Erythroblast (primary cell): Measurements from ENCODE around the gene KIAA1671.

Source experiments
- GATA1 ChIP-seq: IDR thresholded peaks from 2 replicates; pipeline ENCODE4 v1.6.1; 2011; ENCODE audit warnings: low read depth, mild to moderate bottlenecking, control low read depth, low read length, moderate library complexity
- POLR2A ChIP-seq: IDR thresholded peaks from 2 replicates; pipeline ENCODE4 v1.6.1; 2011; ENCODE audit warnings: mild to moderate bottlenecking, low read length

DNA sequence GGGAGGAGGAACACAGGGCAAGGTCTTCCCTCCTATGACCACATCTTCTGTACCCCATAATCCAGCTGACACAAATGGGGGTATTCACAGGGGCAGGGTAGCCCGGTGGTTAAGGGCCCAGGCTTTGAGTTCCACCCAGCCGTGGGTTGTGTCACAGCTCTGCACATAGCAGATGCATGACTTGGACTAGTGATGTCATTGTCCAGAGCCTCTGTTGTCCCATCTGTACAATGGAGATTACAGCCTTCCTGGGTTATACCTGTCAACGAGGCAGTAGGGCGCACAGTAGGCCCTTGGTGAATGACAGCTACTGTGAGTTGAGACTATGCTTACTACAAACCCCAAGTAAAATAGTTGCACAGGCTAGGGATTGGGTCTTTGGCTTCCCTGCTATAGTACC lies 147.9 kb downstream of the KIAA1671 start:
- TF ChIP-seq POLR2A (no peak), GATA1 (no peak)
